Measurements from ENCODE around the gene AUTS2.

The AUTS2 gene

GRCh38 chr7:70068531-70068930 lies 470.3 kb downstream of the AUTS2 start:
- DNase-seq (ENCODE audit: low spot score) = no peak

- no peak for DNase-seq (ENCODE audit: low spot score)
Measured at GRCh38 chr7:70069977-70070376, 471.7 kb downstream of the AUTS2 start.

- no peak for DNase-seq (ENCODE audit: low spot score)
Measured at GRCh38 chr7:70071766-70072165, 473.5 kb downstream of the AUTS2 start.

- DNase-seq (ENCODE audit: low spot score) = no peak
Measured at GRCh38 chr7:70072220-70072619, 473.9 kb downstream of the AUTS2 start.

GRCh38 chr7:70076325-70076724 lies 478.1 kb downstream of the AUTS2 start:
- no peak for DNase-seq (ENCODE audit: low spot score)

GRCh38 chr7:70082099-70082611 lies 483.9 kb downstream of the AUTS2 start:
- no peak for DNase-seq (ENCODE audit: low spot score)

- DNase-seq (ENCODE audit: low spot score) = no peak
Measured at GRCh38 chr7:70091362-70091761, 493.1 kb downstream of the AUTS2 start.

- no peak for DNase-seq (ENCODE audit: low spot score)
Measured at GRCh38 chr7:70092314-70093204, 494.3 kb downstream of the AUTS2 start.

GRCh38 chr7:70093205-70093904 lies 495.1 kb downstream of the AUTS2 start:
- no peak for DNase-seq (ENCODE audit: low spot score)

- no peak for DNase-seq (ENCODE audit: low spot score)
Measured at GRCh38 chr7:70094831-70095230, 496.6 kb downstream of the AUTS2 start.

GRCh38 chr7:70097645-70098044 lies 499.4 kb downstream of the AUTS2 start:
- no peak for DNase-seq (ENCODE audit: low spot score)

GRCh38 chr7:70098133-70098561 lies 499.9 kb downstream of the AUTS2 start:
- DNase-seq (ENCODE audit: low spot score) = no peak

GRCh38 chr7:70098905-70099672 lies 500.8 kb downstream of the AUTS2 start:
- DNase-seq (ENCODE audit: low spot score) = no peak

GRCh38 chr7:70104243-70104642 lies 506.0 kb downstream of the AUTS2 start:
- DNase-seq (ENCODE audit: low spot score) = no peak

GRCh38 chr7:70113078-70113477 lies 514.8 kb downstream of the AUTS2 start:
- DNase-seq (ENCODE audit: low spot score) = no peak

GRCh38 chr7:70113536-70113935 lies 515.3 kb downstream of the AUTS2 start:
- no peak for DNase-seq (ENCODE audit: low spot score)

- no peak for DNase-seq (ENCODE audit: low spot score)
Measured at GRCh38 chr7:70114806-70115205, 516.5 kb downstream of the AUTS2 start.

GRCh38 chr7:70116244-70116643 lies 518.0 kb downstream of the AUTS2 start:
- DNase-seq (ENCODE audit: low spot score) = no peak

- no peak for DNase-seq (ENCODE audit: low spot score)
Measured at GRCh38 chr7:70116867-70117266, 518.6 kb downstream of the AUTS2 start.

GRCh38 chr7:70120851-70121250 lies 522.6 kb downstream of the AUTS2 start:
- no peak for DNase-seq (ENCODE audit: low spot score)

GRCh38 chr7:70131817-70132216 lies 533.5 kb downstream of the AUTS2 start:
- no peak for DNase-seq (ENCODE audit: low spot score)

- no peak for DNase-seq (ENCODE audit: low spot score)
Measured at GRCh38 chr7:70132226-70132851, 534.1 kb downstream of the AUTS2 start.
